ENCODE measurements around the gene ALDH7A1.

The ALDH7A1 gene

DNA sequence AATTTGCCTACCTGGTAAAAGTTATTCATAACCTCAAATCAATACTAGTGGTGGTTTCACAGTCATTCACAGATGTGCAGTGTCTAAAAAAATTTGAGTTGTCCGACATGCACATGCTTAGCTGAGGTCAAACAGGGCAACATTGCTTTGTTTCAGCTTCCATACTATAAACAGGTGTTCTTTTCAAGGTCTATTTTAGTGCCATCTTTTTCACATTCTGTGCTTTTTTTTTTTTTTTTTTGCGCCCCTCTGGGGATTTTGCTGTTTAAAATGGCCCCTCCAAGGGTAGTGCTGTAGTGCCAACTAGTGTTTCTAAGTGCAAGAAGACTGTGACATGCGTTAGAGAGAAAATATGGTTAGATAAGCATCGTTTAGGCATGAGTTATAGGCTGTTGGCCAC is 20.3 kb upstream of the ALDH7A1 start:
- TF ChIP-seq, protein P1, sequence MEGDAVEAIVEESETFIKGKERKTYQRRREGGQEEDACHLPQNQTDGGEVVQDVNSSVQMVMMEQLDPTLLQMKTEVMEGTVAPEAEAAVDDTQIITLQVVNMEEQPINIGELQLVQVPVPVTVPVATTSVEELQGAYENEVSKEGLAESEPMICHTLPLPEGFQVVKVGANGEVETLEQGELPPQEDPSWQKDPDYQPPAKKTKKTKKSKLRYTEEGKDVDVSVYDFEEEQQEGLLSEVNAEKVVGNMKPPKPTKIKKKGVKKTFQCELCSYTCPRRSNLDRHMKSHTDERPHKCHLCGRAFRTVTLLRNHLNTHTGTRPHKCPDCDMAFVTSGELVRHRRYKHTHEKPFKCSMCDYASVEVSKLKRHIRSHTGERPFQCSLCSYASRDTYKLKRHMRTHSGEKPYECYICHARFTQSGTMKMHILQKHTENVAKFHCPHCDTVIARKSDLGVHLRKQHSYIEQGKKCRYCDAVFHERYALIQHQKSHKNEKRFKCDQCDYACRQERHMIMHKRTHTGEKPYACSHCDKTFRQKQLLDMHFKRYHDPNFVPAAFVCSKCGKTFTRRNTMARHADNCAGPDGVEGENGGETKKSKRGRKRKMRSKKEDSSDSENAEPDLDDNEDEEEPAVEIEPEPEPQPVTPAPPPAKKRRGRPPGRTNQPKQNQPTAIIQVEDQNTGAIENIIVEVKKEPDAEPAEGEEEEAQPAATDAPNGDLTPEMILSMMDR (IDR thresholded peaks at IDR 0.05): no peak
- H3K36me3 ChIP-seq: peaks cover 54% of the 10 kb centered on the region
- no peaks in the 10 kb centered on the region for H3K9me3 ChIP-seq
- no peaks in the 10 kb centered on the region for H3K27me3 ChIP-seq
- no peak overlapping the region for H3K27ac ChIP-seq
- no peaks in the 10 kb centered on the region for H3K4me1 ChIP-seq (ENCODE audit: control insufficient read depth in 1 of 2, insufficient read depth in 1 of 2, low read depth in 1 of 2, low read length in 1 of 2)
- H3K4me3 ChIP-seq (ENCODE audit: low read depth in 1 of 2, low read length in 1 of 2): no peak overlapping the region

DNA sequence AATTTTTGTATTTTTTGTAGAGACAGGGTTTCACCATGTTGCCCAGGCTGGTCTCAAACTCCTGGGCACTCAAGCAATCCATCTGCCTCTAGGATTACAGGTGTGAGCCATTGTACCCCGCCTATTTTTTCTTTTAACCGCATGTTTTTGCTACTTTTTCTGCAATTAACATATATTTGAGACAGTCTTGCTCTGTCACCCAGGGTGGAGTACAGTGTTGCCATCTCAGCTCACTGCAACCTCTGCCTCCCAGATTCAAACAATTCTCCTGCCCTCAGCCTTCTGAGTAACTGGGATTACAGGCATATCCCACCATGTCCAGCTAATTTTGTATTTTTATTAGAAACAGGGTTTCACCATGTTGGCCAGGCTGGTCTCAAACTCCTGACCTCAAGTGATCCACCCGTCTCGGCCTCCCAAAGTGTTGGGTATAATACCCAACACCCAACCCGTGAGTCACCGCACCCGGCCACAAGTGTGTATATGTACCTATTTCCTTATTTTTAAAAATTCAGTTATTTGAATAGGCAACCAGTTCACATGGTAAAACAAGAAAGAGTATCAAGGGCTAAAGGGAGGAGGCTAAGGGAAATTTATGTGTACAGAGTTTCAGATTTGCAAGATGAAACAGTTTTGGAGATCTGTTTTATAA is 19.0 kb upstream of the ALDH7A1 start:
- no peak overlapping the region for H3K4me3 ChIP-seq (ENCODE audit: low read depth in 1 of 2, low read length in 1 of 2)
- peaks cover 54% of the 10 kb centered on the region for H3K36me3 ChIP-seq
- no peaks in the 10 kb centered on the region for H3K27me3 ChIP-seq
- H3K4me1 ChIP-seq (ENCODE audit: control insufficient read depth in 1 of 2, insufficient read depth in 1 of 2, low read depth in 1 of 2, low read length in 1 of 2): no peaks in the 10 kb centered on the region
- H3K27ac ChIP-seq: no peak overlapping the region
- TF ChIP-seq, protein P1 (IDR thresholded peaks at IDR 0.05): no peak
- no peaks in the 10 kb centered on the region for H3K9me3 ChIP-seq

DNA sequence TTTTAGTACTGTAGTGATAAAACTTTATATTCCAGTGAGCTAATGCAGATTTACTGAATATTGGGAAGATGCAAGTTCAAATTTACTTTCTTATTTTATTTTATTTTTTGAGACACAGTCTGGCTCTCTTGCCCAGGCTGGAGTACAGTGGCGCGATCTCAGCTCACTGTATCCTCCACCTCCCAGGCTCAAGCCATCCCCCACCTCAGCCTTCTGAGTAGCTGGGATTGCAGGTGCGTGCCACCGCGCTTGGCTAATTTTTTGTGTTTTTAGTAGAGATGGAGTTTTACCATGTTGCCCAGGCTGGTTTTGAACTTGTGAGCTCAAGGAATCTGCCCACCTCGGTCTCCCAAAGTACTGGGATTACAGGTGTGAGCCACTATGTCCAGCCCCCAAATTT is 15.6 kb upstream of the ALDH7A1 start:
- H3K4me1 ChIP-seq (ENCODE audit: control insufficient read depth in 1 of 2, insufficient read depth in 1 of 2, low read depth in 1 of 2, low read length in 1 of 2): no peaks in the 10 kb centered on the region
- no peaks in the 10 kb centered on the region for H3K9me3 ChIP-seq
- no peak overlapping the region for H3K4me3 ChIP-seq (ENCODE audit: low read depth in 1 of 2, low read length in 1 of 2)
- peaks cover 61% of the 10 kb centered on the region for H3K36me3 ChIP-seq
- H3K27ac ChIP-seq: no peak overlapping the region
- TF ChIP-seq, protein P1 (IDR thresholded peaks at IDR 0.05): no peak
- H3K27me3 ChIP-seq: no peaks in the 10 kb centered on the region

DNA sequence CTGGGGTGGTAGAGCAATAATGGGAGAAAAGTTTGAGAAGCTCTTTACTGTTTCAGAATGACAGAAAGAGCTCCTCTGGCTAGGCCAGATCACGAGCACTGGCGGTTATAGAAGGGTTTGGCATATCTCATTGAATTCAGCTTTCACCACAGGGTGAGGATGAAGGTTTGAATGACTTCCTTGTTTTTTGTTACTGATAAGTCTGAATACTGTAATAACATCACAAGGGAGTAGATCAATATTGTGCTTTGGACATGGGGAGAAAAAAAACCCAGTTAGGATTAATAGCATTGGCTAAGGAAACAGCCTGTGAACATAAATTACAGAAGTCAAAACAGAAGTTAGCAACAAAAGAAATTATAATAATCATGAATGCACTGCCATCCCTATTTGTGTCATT is 15.1 kb upstream of the ALDH7A1 start:
- Histone ChIP-seq H3K36me3 (peaks cover 65% of the 10 kb centered on the region), H3K4me1 (ENCODE audit: control insufficient read depth in 1 of 2, insufficient read depth in 1 of 2, low read depth in 1 of 2, low read length in 1 of 2) (no peaks in the 10 kb centered on the region), H3K27me3 (no peaks in the 10 kb centered on the region), H3K4me3 (ENCODE audit: low read depth in 1 of 2, low read length in 1 of 2) (no peak overlapping the region), H3K9me3 (no peaks in the 10 kb centered on the region), H3K27ac (no peak overlapping the region)
- TF ChIP-seq, protein P1 (IDR thresholded peaks at IDR 0.05): no peak

DNA sequence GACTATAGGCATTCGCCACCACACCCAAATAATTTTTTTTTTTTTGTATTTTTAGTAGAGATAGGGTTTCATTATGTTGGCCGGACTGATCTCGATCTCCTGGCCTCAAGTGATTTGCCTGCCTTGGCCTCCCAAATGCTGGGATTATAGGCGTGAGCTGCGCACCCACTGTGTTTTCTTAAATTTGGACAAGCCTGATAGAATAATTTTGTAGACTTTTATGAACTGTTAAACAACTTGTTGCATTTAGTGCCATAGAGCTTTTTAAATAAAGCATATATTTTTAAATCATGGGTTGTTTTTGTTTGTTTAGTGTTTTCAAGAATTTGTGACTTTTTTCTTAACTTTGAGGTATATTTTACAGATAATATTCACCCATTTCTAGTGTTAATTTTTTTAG is 10.5 kb upstream of the ALDH7A1 start:
- peaks cover 7 to 8% of the 10 kb centered on the region in 2 experiments for H3K4me1 ChIP-seq (ENCODE audit: control insufficient read depth in 1 of 2, insufficient read depth in 1 of 2, low read depth in 1 of 2, low read length in 1 of 2)
- TF ChIP-seq, protein P1 (IDR thresholded peaks at IDR 0.05): no peak
- H3K27me3 ChIP-seq: no peaks in the 10 kb centered on the region
- H3K4me3 ChIP-seq (ENCODE audit: low read depth in 1 of 2, low read length in 1 of 2): no peak overlapping the region
- H3K36me3 ChIP-seq: peaks cover 61% of the 10 kb centered on the region
- no peak overlapping the region for H3K27ac ChIP-seq
- H3K9me3 ChIP-seq: no peaks in the 10 kb centered on the region
